ENCODE results near the gene NUDT4. TPM values are rescaled to one million over a fixed set of nuclear protein-coding genes. Genes with fewer than 3 reads are reported as not detected.
A peak's percentile ranks its signal among the peaks of the same experiment; 100 is the strongest.
"Not testable (repeated sequence)": the region's sequence is repeated elsewhere in the genome, so short reads cannot be mapped to it uniquely, and the experiment has no call there.

NUDT4 gene
- total RNA-seq, 1 experiment from 2014 or later = 51.0 TPM

DNA sequence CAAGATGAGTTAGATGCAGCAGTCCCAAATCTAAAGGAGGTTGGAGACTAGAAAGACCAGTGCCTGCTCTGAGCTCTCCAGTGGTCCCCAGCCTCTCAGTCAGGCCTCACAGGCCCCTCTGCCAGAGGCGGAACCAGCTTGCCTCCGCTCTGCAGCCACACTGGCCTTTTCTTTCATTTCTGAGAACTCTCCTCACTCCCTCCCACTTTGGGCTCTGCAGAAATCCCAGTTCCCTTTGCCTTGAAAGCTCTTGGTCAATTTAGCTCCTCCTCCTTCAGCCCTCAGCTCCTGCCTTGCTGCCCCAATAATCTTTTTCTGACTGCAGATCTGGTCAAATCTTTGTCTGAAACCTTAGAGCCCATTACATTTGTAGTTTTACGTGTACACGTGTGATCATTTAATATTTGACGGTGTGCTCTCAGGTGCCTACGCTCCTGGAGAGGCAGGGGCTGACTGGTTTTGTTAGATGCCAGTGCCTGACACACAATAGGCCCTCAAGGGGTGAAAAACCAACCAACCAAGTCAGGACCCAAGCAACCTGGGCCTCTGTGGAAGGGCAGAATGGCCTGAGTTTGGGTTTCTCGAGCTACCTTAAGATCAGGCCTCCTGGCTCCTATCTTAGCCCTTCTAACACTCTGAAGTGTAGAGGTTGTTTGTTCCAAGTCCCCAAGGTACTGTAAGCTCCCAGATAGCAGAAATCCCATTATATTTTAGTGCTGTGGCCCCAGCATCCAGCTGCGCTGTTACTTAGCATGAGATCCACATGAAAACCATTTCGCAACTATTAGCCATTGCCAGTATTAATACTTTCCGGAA lies 1.1 kb upstream of the NUDT4 start:
- Histone ChIP-seq H3K9me3 (ENCODE audit: insufficient read depth, low read depth) (no peaks in the 10 kb centered on the region), H2AFZ (peak overlapping the region; percentile 93), H3K4me3 (peak overlapping the region; percentile 79), H3K36me3 (ENCODE audit: low read depth) (no peaks in the 10 kb centered on the region), H3K4me1 (replicated peaks; ENCODE audit: insufficient read depth) (peaks cover 32% of the 10 kb centered on the region), H3K9me2 (ENCODE audit: insufficient read depth) (no peaks in the 10 kb centered on the region), H3K27ac (peak overlapping the region; percentile 42), H3F3A (ENCODE audit: insufficient read depth, low read depth) (peaks cover 13% of the 10 kb centered on the region), H3K79me2 (ENCODE audit: low read depth) (peaks cover 52% of the 10 kb centered on the region), H3K27me3 (ENCODE audit: insufficient read depth, low read depth) (no peaks in the 10 kb centered on the region), H3K4me2 (peak overlapping the region; percentile 76), H4K20me1 (ENCODE audit: insufficient read depth) (peaks cover 28% of the 10 kb centered on the region)
- no TSS peak for BruUV-seq (replicated peaks)
- DNase-seq = peak; percentile 37 to 43
- intact Hi-C loops (cut with micrococcal nuclease; ENCODE audit: unreplicated experiment) = loop anchor here (1.0 to 10.0 kb wide), 5 partner anchors 62 to 447 kb away; partner anchors contain the start of gene EEA1
- POLR2A ChIA-PET (ENCODE audit: unreplicated experiment) = interaction anchor here (0.6 to 0.7 kb wide), 4 partner anchors 261 to 612 kb away, joined by 3 to 4 read pairs (median 3); partner anchors contain the start of gene CRADD
- CTCF ChIA-PET = interaction anchor here (0.7 to 1.0 kb wide), 2 partner anchors 258 to 389 kb away, joined by 3 to 10 read pairs; no protein-coding TSS in a partner anchor
- TF ChIP-seq EZH2 (IDR thresholded peaks at IDR 0.05; ENCODE audit: low read depth) = no peak
- TF ChIP-seq, protein P1, sequence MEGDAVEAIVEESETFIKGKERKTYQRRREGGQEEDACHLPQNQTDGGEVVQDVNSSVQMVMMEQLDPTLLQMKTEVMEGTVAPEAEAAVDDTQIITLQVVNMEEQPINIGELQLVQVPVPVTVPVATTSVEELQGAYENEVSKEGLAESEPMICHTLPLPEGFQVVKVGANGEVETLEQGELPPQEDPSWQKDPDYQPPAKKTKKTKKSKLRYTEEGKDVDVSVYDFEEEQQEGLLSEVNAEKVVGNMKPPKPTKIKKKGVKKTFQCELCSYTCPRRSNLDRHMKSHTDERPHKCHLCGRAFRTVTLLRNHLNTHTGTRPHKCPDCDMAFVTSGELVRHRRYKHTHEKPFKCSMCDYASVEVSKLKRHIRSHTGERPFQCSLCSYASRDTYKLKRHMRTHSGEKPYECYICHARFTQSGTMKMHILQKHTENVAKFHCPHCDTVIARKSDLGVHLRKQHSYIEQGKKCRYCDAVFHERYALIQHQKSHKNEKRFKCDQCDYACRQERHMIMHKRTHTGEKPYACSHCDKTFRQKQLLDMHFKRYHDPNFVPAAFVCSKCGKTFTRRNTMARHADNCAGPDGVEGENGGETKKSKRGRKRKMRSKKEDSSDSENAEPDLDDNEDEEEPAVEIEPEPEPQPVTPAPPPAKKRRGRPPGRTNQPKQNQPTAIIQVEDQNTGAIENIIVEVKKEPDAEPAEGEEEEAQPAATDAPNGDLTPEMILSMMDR (conservative IDR thresholded peaks at IDR 0.05) = no peak

DNA sequence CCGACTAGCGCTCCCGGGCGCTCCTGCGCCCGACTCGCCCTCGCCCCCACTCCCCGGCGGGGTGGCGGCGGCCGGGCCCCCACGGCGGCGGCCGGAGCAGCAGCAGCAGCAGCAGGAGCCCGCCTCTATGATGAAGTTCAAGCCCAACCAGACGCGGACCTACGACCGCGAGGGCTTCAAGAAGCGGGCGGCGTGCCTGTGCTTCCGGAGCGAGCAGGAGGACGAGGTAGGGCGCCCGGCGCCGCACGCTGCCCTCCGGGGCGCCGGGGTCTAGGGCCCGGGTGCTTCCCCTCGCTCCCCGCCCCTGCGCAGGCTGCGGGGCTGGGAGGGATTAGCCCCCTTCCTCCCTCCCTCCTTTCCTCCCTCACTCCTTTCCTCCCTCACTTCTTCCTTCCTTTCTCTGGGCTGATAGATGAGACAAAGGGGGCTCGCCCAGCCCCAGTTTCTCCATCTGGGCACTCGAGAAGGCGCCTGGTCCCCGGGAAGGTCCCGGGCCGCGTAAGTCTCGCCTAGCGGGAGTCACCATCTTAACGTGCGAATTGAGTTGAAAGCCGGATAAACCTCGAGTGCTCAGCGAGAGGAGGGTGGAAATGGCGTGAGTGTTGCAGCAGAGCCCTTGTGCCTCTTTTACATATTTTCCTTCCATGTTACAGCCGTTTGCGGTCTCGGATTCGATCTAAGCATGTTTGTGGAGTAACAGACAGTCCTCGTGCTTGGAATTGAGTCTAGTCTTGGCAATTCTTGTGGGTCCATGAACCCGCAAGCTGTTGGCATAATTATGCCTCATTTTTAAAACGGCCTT lies 672 bp downstream of the NUDT4 start:
- Histone ChIP-seq H3K4me3 (peak overlapping the region; percentile 86), H3K27ac (peak overlapping the region; percentile 48), H3K4me1 (replicated peaks; ENCODE audit: insufficient read depth) (peaks cover 28% of the 10 kb centered on the region), H2AFZ (peak overlapping the region; percentile 97), H3F3A (ENCODE audit: insufficient read depth, low read depth) (peaks cover 13% of the 10 kb centered on the region), H4K20me1 (ENCODE audit: insufficient read depth) (peaks cover 31% of the 10 kb centered on the region), H3K79me2 (ENCODE audit: low read depth) (peaks cover 70% of the 10 kb centered on the region), H3K4me2 (peak overlapping the region; percentile 80)
- H3K9me2 ChIP-seq (ENCODE audit: insufficient read depth); H3K27me3 ChIP-seq (ENCODE audit: insufficient read depth, low read depth); POLR2A ChIA-PET (ENCODE audit: unreplicated experiment); CTCF ChIA-PET; H3K36me3 ChIP-seq (ENCODE audit: low read depth); BruUV-seq (replicated peaks); H3K9me3 ChIP-seq (ENCODE audit: insufficient read depth, low read depth): not testable (repeated sequence)
- intact Hi-C loops (cut with micrococcal nuclease; ENCODE audit: unreplicated experiment) = loop anchor here (5.0 to 10.0 kb wide), 3 partner anchors 136 to 296 kb away; no protein-coding TSS in a partner anchor
- DNase-seq = peak in 1 of 2 experiments; percentile 19

DNA sequence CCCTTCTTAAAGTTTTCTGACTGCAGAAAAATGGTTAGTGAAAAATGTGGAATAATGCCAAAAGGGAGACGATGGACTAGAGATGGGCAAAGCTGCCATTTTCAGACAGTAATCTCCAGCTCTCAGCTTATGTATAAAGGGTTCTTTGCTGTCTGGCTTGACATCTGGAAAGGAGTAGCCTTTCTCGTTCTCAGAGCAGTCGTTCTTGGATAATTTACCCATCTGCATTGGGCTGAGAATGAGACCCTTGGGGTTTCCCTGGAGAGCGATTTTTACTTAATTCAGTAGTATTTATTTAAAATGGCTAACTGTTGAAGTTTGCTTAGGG lies 1.2 kb downstream of the NUDT4 start:
- intact Hi-C loops (cut with micrococcal nuclease; ENCODE audit: unreplicated experiment) = loop anchor here (5.0 to 10.0 kb wide), 3 partner anchors 137 to 297 kb away; no protein-coding TSS in a partner anchor
- CTCF ChIA-PET = no interaction called here

More for the DNA sequence above, 1.2 kb downstream of the NUDT4 start:
- no peaks in the 10 kb centered on the region for H3K9me2 ChIP-seq (ENCODE audit: insufficient read depth)
- peaks cover 37% of the 10 kb centered on the region for H4K20me1 ChIP-seq (ENCODE audit: insufficient read depth)
- no peak for TF ChIP-seq EZH2 (IDR thresholded peaks at IDR 0.05; ENCODE audit: low read depth)
- TF ChIP-seq, protein P1 (conservative IDR thresholded peaks at IDR 0.05) = no peak
- no peaks in the 10 kb centered on the region for H3K36me3 ChIP-seq (ENCODE audit: low read depth)
- peaks cover 13% of the 10 kb centered on the region for H3F3A ChIP-seq (ENCODE audit: insufficient read depth, low read depth)
- POLR2A ChIA-PET (ENCODE audit: unreplicated experiment) = interaction anchor here (0.6 kb wide), 1 partner anchor 61 kb away, joined by 6 read pairs; no protein-coding TSS in a partner anchor
- peaks cover 28% of the 10 kb centered on the region for H3K4me1 ChIP-seq (replicated peaks; ENCODE audit: insufficient read depth)
- peak overlapping the region; percentile 86 for H3K4me3 ChIP-seq
- H3K4me2 ChIP-seq = peak overlapping the region; percentile 80
- no peak for DNase-seq
- peak overlapping the region; percentile 97 for H2AFZ ChIP-seq
- H3K79me2 ChIP-seq (ENCODE audit: low read depth) = peaks cover 75% of the 10 kb centered on the region
- no peaks in the 10 kb centered on the region for H3K9me3 ChIP-seq (ENCODE audit: insufficient read depth, low read depth)
- TSS peak; percentile 37 for BruUV-seq (replicated peaks)
- H3K27me3 ChIP-seq (ENCODE audit: insufficient read depth, low read depth) = no peaks in the 10 kb centered on the region
- H3K27ac ChIP-seq = peak overlapping the region; percentile 42; the same call in 1 of the 2 replicates

Data from PC-9 (cell line).